C1 segment of cervical spinal cord (tissue), 14 donors: ENCODE data around the gene TRH.

Experiments
- DNase-seq, 14 donors: peaks; one replicate each; lab custom pipeline; 2025; lab: John Stamatoyannopoulos, UW

The TRH gene, protein sequence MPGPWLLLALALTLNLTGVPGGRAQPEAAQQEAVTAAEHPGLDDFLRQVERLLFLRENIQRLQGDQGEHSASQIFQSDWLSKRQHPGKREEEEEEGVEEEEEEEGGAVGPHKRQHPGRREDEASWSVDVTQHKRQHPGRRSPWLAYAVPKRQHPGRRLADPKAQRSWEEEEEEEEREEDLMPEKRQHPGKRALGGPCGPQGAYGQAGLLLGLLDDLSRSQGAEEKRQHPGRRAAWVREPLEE

DNA sequence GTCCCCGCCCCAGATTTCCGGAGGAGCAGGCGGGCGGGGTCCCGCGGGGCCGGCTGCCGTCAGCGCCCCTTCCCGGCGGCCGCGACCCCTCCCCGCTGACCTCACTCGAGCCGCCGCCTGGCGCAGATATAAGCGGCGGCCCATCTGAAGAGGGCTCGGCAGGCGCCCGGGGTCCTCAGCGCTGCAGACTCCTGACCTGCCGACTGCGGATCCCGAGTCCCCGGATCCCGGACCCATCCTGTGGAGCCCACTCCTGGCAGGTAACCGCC, at the start of gene TRH:
TSS of gene TRH (plus strand) at position 157 of the 269 bp plus-strand sequence. CDS start 1,097 bp downstream, outside the sequence.
- no peak for DNase-seq

- no peak for DNase-seq
These were observed 47.4 kb upstream of the TRH start for GRCh38 chr3:129927072-129927471.

DNA sequence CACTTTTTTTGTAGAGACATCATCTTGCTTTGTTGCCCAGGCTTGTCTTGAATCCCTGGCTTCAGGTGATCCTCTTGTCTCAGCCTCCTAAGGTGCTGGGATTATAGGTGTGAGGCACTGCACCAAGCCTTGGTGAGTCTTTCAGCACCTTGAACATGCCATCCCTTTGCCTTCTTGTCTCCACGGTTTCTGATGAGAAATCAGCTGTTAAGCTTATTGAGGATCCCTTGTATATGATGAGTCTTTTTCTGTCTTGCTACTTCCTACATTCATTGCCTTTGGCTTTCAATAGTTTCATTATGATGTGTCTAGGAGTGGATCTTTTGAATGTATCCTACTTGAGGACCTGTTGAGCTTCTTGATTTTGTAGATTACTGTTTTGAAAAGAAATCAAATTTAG, 45.1 kb upstream of the TRH start:
- DNase-seq: no peak

GRCh38 chr3:129933471-129933870, 41.0 kb upstream of the TRH start:
- DNase-seq: no peak

DNA sequence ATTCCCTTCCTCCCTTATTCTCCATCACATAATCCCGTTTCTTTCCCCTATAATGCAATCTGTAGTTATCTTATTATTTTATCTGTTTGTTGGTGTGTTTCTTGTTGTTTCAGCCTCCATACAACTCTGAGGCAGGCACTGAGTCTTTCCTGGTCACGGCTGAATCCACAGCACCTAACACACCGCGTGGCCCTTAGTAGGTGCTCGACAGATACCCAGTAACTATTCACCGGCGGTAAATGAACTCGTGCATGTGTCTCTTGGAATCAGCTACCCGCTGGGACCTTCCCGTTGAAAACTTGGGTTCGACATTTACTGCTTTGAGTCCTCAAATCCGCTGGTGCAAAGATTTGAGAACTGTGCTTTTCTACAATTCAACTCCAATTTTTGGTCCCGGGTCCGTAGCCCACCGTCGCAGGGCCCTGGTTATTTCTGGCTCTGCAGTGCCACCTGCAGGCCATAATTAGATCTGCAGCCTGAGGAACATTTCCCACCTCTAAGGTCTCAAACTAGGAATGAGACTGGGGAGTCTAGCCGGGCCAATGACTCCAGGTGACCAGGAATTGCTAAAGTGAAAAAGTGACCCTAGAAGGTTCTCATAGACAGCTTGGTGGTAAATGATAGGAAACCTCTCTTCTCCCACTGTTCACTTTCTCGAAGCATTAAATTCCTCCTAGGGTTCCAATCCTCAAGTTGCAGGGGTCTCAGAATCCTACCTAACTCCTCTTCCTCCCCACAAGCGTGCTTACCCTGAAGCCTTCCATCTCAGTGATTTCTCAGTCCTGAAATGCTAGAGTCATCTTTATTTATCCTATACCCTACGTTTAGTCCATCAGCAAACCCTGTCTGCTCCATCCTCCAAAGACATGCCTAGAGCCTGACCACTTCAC, 40.0 kb upstream of the TRH start:
- peak in 5 of 14 donors; percentile 2 to 32 (median 20) for DNase-seq

- DNase-seq: peak in 10 of 14 donors; percentile 16 to 51 (median 36)
These were observed 37.8 kb upstream of the TRH start for GRCh38 chr3:129936757-129937156.

DNA sequence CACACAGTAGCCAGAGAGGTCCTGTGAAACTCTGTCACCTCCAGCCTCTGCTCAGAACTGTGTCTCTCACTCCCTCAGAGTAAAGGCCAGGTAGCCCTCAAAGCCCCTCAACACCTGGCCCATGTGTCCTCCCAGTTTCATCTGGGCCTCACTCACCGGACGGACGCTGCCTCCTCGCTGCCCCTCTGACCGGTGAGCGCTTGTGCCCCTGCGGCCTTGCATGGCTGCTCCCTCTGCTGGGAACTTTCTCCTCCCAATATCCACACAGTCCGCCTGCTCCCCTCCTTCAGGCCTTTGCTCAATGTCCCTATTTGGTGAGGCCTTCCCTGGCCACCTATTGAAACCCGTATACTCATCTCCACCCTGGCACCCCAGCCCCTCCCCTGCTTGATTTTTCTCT, 36.8 kb upstream of the TRH start:
- DNase-seq: no peak

- DNase-seq: no peak
These were observed 36.2 kb upstream of the TRH start for GRCh38 chr3:129938140-129938930.

DNA sequence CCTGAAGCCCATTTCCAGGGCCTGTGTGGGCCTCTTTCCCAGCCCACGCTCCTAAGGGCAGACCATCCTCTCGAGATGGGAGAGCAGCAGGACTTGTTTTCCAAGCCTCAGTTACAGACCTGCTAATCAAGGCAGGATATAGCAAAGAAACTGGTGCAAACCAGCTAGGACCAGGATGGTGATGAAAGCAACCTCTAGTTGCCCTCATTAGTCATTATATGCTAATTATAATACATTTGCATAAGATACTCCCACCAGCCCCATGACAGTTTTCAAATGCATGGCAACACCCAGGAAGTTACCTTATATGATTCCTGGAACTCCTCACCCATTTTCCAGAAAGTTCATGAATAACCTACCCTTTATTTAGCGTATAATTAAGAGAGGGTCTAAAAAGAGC, 34.4 kb upstream of the TRH start:
- no peak for DNase-seq

DNA sequence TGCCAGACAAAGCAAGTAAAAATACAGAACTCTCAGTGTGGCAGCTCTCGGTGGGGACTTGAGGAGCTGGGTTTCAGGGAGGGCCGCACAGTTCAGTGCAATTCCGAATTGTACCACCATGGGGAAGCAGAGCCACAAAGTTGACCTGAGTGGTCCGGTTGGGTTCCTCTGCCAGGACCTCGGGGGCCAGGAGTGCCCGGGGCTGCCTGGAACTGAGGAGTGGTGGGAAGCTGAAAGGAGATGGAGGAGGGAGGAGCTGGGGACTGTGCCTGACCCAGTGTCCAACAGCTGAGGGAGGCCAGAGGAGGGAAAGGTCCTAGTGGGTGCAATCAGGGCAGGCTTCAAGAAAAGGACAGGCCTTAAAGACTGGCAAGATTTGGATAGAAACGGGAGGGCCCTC, 32.2 kb upstream of the TRH start:
- peak; percentile 2 to 66 (median 36) for DNase-seq

DNA sequence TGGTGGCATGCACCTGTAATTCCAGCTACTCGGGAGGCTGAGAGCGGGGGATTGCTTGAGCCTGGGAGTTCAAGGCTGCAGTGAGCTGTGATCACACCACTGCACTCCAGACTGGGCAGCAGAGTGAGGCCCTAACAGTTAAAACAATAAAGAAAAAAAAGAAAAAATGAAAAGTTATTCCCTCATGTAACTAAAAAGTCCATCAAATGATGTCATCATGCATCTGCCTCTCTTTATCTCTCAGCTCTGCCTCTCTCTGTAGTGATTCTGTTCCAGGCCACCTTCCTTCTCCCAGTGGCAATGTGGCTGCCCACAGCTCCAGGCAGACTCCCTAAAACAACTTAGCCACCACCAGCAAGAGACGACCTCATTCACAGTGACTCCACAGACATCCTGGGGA, 31.5 kb upstream of the TRH start:
- no peak for DNase-seq

GRCh38 chr3:129944709-129945108, 29.8 kb upstream of the TRH start:
- DNase-seq: no peak

GRCh38 chr3:129947538-129948240, 26.8 kb upstream of the TRH start:
- no peak for DNase-seq

- DNase-seq: peak in 1 of 14 donors; percentile 4
These were observed 24.0 kb upstream of the TRH start for GRCh38 chr3:129950318-129951046.

DNA sequence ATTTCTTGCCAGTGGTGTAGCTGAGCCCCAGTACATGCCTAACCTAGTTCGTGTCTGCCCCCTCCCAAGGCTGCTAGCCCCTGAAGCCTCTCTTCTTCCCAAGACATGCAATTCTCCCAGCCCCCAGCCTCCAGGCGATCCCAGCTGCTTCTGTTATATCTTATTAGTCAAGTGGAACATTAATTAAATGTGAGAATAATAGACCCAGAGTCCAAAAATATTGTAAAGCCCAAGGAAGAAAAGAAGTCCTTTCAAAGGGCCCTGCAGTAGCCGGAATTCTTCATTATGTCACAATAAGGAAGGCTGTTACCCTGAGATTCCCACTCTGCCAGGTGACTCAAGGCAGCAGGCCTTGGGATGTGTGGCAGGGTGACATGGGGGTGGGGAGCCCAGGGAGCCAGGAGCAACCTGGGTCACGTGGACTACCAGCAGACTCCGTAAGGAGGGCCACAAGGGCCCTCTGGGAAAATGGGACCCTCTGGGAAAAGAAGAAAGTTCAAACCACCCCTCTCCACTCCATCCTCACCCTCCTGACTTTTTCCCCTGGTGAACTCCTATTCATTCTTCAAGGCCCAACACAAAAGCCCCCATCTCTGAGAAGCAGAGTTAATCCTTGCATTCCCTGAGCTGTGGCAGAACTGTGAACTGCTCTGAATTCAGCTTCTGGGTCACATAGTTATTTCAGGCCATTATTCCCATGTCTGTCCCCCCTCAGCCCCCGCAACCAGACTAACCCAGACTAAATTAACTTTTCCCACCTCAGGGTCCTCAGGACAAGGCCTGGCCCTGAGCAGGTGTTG, 21.8 kb upstream of the TRH start:
- no peak for DNase-seq

DNA sequence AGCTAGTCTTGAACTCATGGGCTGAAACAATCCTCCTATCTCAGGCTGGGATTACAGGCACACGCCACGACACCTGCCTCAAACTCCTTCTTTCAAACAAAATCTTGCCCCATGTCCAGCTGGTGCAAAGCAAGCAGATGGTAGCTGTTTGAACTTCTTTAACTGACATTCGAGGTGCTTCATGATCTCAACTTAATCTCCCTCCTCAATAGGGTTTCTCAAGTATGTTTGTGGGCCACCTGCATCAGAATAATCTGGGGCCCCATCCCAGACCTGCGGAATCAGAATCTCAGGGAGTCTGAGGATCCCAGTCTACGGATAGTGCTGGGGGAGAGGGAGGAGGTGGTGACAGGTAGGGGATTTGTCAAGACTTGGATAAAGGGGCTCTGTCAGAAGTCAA, 20.9 kb upstream of the TRH start:
- DNase-seq: no peak

GRCh38 chr3:129954514-129954913, 20.0 kb upstream of the TRH start:
- DNase-seq: no peak

GRCh38 chr3:129956936-129957335, 17.6 kb upstream of the TRH start:
- DNase-seq: no peak

DNA sequence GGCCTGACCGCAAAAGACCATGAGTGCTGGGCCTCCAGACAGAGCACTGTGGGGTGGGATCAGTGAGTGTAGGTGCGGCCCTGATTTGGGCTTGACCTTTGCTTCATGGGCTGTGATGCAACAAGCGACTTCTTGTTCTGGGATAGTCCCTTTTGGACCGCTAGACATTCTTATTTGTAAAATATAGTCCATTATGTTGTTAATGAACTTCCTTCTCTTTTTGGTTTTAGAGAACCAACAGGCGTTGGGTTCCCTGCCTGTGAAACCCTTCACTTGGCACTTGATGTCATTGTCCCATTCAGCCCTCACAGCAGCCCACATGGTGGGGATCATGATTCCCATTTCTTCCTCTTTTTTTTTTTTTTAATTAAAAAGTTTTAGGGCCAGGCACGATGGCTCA, 15.8 kb upstream of the TRH start:
- DNase-seq: no peak

GRCh38 chr3:129961141-129961541, 13.4 kb upstream of the TRH start:
- DNase-seq: peak in 1 of 14 donors; percentile 60
